NCI-H2029 (cell line): ENCODE data around the gene GTF2H1.
"Not testable (repeated sequence)": the region's sequence is repeated elsewhere in the genome, so short reads cannot be mapped to it uniquely, and the experiment has no call there.

Experiments
- DNase-seq: peaks from one replicate; lab custom pipeline; 2025; lab: John Stamatoyannopoulos, UW

Gene GTF2H1

DNA sequence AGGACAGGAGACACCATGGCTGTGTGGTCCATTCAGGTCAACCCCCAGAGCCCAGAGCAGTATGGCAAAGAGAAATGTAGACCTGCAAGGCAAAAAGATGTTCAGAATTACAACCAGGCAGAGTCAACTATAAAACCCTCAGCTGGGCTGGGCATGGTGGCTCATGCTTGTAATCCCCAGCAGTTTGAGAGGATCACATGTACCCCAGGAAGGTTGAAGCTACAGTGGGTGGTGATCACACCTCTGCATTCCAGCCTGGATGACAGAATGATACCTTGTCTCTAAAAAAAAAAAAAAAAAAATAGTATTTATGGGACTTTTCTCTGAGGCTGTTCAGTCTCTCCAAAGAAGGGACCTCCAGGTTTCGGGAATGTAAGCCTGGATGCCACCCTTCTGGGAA is 53.6 kb downstream of the GTF2H1 start:
- DNase-seq: no peak

DNA sequence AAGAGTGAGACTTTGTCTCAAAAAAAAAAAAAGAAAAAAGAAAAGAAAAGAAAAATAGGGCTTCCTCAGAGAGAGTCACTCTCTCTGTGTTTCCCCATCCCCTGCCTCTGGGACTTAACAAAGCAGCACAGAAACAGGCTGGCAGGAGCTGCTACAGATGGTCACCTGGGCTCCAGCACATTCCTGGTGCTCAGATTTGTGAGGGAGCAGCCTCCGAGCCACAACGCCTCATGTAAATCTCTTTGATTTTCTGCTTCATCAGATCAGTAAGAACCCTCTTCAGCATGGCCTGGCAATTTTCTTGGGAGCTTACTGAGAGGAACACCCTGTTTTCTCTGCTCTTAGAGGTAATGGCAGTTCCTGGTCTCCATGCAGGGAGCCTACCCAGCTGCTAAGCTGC is 56.8 kb downstream of the GTF2H1 start:
- DNase-seq: no peak

DNA sequence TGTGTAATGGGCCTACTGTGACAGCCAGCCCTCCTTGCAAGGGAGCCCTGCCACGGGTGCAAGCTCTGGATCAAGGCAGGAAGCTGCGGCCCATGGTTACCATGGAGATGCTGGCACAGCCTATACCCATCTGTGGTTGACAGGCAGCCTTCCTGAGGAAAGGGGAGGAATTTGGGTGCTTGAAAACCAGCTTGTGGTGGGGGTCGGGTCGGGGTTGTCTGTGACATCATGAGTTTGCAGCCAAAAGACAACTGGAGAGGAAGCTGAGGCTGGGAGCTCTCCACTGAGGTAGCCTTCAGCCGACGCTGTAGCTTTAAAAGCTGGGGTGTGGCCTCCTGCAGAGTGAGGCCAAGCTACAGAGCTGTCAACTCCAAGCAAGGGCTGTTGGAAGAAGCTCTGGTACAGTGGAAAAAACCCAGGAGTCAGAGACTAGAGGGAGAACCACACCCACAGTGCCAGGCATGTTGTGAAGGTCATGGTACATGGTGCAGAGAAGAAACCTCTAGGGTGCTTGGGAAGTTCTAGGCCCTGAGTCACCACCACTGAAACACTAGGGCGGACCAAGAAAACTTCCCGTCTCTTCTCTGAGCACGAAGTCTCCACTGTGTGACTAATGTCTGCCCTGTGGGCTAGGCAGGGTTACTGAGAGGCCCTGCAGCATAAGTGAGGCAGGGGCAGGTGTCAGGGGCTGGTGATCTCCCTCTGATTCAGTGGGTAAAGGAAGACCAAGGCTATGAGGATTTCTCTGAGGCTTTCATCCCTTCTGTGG is 61.2 kb downstream of the GTF2H1 start:
- DNase-seq: peak; percentile 55

DNA sequence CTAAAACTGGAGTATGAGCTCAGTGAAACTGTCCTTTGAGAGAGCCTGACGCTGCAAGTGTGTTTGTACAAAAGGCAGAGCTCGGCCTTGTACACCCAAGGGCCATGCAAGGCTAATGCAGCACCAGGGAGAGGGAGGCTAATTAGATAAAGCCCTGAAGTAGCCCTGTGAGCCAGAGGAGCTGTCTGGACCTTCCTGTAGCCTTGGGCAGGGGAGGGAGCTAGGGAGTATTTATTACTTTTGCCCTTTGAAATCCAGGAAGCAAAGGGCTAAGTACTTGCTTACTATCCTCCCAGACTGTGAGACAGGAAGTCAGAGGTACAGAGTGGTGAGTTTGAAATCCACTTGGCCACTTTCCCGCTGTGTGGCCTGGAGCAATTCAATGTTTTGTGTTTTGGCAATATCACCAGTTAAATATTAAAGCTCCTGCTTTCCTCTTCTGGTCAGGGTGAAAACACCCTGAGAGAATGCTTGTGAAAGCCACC is 61.8 kb downstream of the GTF2H1 start:
- DNase-seq: peak; percentile 22

DNA sequence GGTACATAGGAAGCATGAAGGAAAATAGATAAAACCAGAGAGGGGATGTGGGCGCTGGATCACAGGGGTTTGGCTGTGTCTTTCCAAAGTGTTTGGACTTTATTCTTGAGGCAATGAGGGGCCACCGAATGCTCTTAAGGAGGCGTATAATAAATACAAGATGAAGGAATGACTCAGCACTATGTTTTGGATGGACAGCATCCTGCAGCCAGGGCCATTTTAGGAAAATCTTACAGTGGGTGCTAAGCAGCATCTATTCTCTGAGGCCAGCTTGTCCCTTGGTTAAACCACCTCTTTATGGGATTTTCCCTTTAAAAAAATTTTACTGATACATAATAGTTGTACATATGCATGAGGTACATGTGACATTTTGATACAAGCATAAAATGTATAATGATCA is 67.7 kb downstream of the GTF2H1 start:
- DNase-seq: no peak

DNA sequence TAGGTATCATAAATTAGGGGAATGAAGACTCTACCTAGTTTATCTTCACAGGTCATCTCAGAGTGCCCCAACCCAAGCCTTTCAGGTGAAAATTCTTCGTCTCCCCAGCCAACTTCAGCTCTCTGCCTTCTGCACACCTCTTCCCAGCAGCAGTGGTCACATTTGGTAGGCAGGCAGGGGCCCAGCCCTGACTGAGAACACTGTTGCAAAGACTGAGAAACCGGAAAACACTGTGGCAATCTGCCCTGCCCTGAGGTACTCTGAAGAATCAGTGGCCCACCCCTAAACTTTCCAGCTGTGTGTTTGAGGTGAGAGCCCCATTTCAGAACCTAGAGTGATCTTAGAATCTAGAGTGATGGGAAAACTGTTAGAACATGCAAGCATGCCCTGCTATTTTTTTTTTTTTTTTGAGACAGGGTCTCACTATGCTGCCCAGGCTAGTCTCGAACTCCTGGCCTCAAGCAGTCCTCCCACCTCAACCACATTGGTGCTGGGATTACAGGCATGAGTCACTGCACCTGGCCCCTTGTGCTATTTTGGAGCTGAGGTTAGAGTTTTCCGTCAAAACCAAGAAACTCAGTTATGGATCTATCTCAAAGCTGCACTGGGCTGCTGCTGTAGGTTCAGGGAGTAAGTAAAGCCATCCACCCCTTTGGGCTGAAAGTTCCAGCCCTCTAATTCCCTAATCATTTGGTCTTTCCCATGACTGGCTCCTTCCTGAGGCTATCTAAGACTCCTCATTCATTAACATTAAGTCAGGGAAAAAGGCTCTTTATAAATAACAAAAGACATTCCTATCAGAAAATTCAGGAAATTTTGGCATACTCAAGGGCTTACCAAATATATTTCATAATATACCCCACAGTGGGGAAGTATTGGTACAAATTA is 70.3 kb downstream of the GTF2H1 start:
- DNase-seq: no peak

DNA sequence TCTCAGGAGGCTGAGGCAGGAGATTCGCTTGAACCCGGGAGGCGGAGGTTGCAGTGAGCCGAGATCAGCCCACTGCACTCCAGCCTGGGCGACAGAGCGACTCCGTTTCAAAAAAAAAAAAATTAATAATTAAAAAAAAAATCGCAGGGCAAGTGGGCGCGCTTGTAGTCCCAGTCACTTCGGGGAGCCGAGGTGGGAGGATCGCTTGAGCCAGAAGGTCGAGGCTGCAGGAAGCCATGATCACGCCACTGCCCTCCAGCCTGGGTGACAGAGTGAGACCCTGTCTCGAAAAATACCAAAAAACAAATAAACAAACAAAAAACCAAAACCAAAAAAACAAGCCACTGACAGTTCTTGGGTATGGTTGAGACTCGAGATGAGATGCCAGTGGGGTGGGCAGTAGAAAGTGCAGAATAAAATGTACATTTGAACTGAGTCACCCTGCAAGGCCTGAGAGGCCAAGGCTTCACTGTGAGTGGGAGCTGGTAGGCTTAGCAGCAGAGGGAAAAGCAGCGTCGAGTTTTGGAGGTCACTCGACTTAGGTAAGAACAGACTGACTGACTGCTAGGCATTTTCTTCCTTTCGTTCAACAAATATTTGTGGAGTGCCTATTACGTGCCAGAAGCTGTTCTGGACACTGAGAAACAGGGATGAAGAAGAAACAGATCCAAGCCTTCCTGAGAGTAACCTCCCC is 71.4 kb downstream of the GTF2H1 start:
- peak; percentile 51 for DNase-seq

DNA sequence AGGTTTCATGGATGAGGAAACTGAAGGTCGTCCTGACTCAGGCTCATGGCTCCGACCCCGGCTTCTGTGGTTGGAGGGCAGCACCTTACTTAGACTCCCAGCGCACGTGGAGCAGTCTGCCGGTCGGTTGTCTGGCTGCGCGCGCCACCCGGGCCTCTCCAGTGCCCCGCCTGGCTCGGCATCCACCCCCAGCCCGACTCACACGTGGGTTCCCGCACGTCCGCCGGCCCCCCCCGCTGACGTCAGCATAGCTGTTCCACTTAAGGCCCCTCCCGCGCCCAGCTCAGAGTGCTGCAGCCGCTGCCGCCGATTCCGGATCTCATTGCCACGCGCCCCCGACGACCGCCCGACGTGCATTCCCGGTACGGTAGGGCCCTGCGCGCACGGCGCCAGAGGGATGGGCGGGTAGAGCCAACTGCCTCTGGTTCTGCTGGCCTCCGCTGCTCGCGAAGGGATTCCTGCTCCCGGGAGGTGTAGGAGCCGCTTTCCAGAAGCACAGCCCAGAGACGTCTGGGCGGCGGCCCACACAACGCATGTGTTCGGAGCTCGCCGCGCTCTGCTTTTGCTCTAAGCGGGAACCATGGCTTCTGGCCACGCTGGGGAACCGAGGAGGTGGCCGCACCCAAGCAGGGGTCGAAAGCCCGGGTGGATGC is 72.0 kb downstream of the GTF2H1 start, which contains the start of gene LDHA:
Gene LDHA, plus strand, starts transcription at position 289 of the 653 bp plus-strand sequence. CDS start 2,280 bp downstream, outside the sequence.
- peak; percentile 92 for DNase-seq

GRCh38 chr11:18394928-18395734 is 72.8 kb downstream of the GTF2H1 start:
- peak; percentile 34 for DNase-seq

- DNase-seq: peak; percentile 99
Measured at GRCh38 chr11:18395735-18396504, 73.6 kb downstream of the GTF2H1 start.

GRCh38 chr11:18397921-18398320 is 75.6 kb downstream of the GTF2H1 start:
- DNase-seq: no peak

DNA sequence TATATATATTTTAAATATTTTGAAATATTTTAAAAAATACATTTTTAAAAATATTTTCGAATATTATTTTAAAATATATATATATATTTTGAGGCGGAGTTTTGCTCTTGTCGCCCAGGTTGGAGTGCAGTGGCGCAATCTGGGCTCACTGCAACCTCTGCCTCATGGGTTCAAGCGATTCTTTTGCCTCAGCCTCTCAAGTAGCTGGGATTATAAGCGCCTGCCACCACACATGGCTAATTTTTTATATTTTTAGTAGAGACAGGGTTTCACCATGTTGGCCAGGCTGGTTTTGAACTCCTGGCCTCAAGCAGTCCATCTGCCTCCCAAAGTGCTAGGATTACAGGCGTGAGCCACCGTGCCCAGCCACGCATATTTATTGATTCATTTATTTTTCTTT is 78.7 kb downstream of the GTF2H1 start:
- DNase-seq: not testable (repeated sequence)

DNA sequence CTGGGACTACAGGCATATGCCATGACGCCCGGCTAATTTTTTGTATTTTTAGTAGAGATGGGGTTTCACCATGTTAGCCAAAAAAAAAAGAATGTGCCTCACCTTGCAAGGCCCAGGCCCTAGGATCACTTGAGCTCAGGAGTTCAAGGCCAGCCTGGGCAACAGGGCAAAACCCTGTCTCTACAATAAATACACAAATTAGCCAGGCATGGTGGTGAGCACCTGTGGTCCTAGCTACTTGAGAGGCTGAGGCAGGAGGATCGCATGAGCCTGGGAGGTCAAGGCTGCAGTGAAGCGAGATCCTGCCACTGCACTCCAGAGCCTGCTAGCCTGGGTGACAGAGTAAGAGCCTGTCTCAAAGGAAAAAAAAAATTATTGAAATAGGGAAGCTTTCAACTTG is 81.7 kb downstream of the GTF2H1 start:
- no peak for DNase-seq

DNA sequence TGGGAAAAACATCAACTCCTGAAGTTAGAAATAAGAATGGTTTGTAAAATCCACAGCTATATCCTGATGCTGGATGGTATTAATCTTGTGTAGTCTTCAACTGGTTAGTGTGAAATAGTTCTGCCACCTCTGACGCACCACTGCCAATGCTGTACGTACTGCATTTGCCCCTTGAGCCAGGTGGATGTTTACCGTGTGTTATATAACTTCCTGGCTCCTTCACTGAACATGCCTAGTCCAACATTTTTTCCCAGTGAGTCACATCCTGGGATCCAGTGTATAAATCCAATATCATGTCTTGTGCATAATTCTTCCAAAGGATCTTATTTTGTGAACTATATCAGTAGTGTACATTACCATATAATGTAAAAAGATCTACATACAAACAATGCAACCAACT is 85.0 kb downstream of the GTF2H1 start:
- not testable (repeated sequence) for DNase-seq

- no peak for DNase-seq
Measured at GRCh38 chr11:18408558-18409291, 86.4 kb downstream of the GTF2H1 start.

GRCh38 chr11:18416459-18416858 is 94.1 kb downstream of the GTF2H1 start:
- DNase-seq: no peak
